Activated naive CD8-positive, alpha-beta T cell (primary cell): ENCODE data around the gene MAD1L1.
"Not testable (repeated sequence)": the region's sequence is repeated elsewhere in the genome, so short reads cannot be mapped to it uniquely, and the experiment has no call there.

Experiments
- H3K27ac Mint-ChIP-seq: one replicate; pipeline ENCODE4 v1.8.0; 2021; ENCODE audit warnings: mixed read lengths
- H3K27me3 Mint-ChIP-seq: one replicate; pipeline ENCODE4 v1.8.0; 2021; ENCODE audit warnings: mixed read lengths
- H3K36me3 Mint-ChIP-seq: one replicate; pipeline ENCODE4 v1.8.0; 2021; ENCODE audit warnings: mixed read lengths
- H3K4me1 Mint-ChIP-seq: one replicate; pipeline ENCODE4 v1.8.0; 2021; ENCODE audit warnings: low read depth, mixed read lengths
- H3K4me3 Mint-ChIP-seq: one replicate; pipeline ENCODE4 v1.8.0; 2021; ENCODE audit warnings: mild to moderate bottlenecking, mixed read lengths
- H3K9me3 Mint-ChIP-seq: one replicate; pipeline ENCODE4 v1.8.0; 2021; ENCODE audit warnings: low read depth, mixed read lengths

Gene MAD1L1

GRCh38 chr7:1841286-1842021 lies 391.3 kb downstream of the MAD1L1 start:
- H3K27me3 Mint-ChIP-seq, H3K9me3 Mint-ChIP-seq: not testable (repeated sequence)

GRCh38 chr7:1840744-1841143 lies 392.0 kb downstream of the MAD1L1 start:
- not testable (repeated sequence) for H3K4me1 Mint-ChIP-seq, H3K4me3 Mint-ChIP-seq, H3K27me3 Mint-ChIP-seq, H3K9me3 Mint-ChIP-seq, H3K27ac Mint-ChIP-seq
- peaks cover 17% of the 10 kb centered on the region for H3K36me3 Mint-ChIP-seq

More at GRCh38 chr7:1841286-1842021, 391.3 kb downstream of the MAD1L1 start:
- H3K36me3 Mint-ChIP-seq, result peaks cover 14% of the 10 kb centered on the region
- H3K27ac Mint-ChIP-seq, H3K4me1 Mint-ChIP-seq, H3K4me3 Mint-ChIP-seq: not testable (repeated sequence)

- no peaks in the 10 kb centered on the region for H3K4me1 Mint-ChIP-seq
- peaks cover 3% of the 10 kb centered on the region for H3K9me3 Mint-ChIP-seq
- peaks cover 22% of the 10 kb centered on the region for H3K36me3 Mint-ChIP-seq
- H3K4me3 Mint-ChIP-seq, result no peak overlapping the region
- no peaks in the 10 kb centered on the region for H3K27me3 Mint-ChIP-seq
- no peak overlapping the region for H3K27ac Mint-ChIP-seq
These were observed 393.0 kb downstream of the MAD1L1 start for GRCh38 chr7:1839701-1840100.

- not testable (repeated sequence) for H3K4me3 Mint-ChIP-seq, H3K4me1 Mint-ChIP-seq, H3K27me3 Mint-ChIP-seq, H3K27ac Mint-ChIP-seq, H3K9me3 Mint-ChIP-seq
- H3K36me3 Mint-ChIP-seq, result peaks cover 25% of the 10 kb centered on the region
These were observed 393.7 kb downstream of the MAD1L1 start for GRCh38 chr7:1838911-1839531.

GRCh38 chr7:1838544-1838872 lies 394.2 kb downstream of the MAD1L1 start:
- not testable (repeated sequence) for H3K27ac Mint-ChIP-seq, H3K27me3 Mint-ChIP-seq, H3K4me3 Mint-ChIP-seq, H3K9me3 Mint-ChIP-seq, H3K4me1 Mint-ChIP-seq
- H3K36me3 Mint-ChIP-seq, result peaks cover 27% of the 10 kb centered on the region

DNA sequence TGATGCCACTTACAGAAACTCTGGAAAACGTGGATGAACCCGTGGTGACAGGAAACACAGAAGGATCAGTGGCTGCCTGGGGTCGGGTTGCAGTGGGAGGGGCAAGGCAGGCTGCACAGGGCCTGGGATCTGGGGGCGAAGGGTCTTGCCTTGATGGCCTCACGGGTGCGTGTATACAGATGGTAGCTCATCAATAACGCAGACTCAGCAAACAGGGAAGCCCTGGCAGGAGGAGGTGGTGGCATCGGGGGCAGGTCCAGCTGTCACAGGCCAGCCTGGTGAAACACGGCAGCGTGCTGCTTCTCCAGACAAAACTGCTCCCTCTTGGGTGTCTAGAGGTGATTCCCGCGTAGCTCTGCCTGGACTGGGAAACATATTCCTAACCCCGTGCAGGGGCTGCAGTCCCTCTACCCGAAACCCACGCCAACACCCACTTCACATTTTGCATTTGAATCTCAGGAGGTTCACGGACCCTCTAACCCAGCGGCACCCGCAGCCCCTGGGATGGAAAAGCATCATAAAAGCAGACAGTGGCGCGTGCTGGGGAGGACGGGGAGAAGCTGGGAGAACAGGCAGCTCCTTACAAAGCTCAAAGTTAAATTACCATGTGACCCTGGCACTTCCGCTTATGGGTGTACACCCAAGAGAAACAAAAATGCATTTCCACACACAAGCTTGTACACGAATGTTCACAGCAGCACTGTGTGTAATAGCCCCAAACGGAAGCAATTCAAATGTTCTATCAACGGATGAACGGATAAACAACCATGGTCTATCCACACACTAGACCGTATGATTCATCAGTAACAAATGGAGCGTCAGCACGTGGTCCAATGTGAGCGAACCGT lies 394.8 kb downstream of the MAD1L1 start:
- H3K27ac Mint-ChIP-seq, H3K4me1 Mint-ChIP-seq, H3K27me3 Mint-ChIP-seq, H3K9me3 Mint-ChIP-seq, H3K4me3 Mint-ChIP-seq: not testable (repeated sequence)
- peaks cover 31% of the 10 kb centered on the region for H3K36me3 Mint-ChIP-seq

DNA sequence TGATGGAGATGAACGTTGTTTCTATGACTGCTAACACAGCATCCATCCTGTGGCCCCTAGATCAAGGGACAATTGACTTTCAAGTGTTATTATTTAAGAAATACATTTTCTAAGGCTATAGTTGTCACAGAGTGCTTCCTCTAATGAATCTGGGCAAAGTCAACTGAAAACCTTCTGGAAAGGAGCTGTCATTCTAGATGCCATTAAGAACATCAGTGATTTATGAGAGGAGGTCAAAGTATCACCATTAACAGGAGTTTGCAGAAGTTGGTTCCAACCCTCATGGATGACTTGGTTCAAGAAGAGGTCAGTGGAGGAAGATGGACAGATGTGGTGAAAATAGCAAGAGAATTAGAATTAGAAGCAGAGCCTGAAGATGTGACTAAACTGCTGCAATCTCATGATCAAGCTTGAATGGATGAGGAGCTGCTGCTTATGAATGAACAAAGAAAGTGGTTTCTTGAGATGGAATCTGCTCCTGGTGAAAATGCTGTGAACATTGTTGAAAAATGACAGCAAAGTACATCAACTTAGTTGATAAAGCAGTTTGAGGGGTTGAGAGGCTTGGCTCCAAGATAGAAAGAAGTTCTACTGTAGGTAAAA lies 400.7 kb downstream of the MAD1L1 start:
- Mint-ChIP-seq H3K4me1 (peaks cover 13% of the 10 kb centered on the region), H3K36me3 (peaks cover 32% of the 10 kb centered on the region)
- H3K9me3 Mint-ChIP-seq, H3K27ac Mint-ChIP-seq, H3K27me3 Mint-ChIP-seq, H3K4me3 Mint-ChIP-seq: not testable (repeated sequence)

DNA sequence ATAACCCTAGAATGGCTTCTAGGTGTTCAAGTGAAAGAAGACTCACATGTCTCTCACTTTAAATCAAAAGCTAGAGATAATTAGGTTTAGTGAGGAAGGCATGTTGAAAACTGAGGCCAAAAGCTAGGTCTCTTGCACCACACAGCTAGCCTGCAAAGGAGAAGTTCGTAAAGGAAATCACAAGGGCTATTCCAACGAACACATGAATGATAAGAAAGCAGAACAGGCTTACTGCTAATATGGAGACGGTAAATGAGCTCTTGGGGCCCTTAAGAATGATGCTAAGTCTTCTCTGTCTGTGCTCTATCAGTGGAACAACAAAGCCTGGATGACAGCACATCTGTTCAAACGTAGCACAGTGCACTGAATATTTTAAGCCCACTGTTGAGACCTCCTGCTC lies 401.3 kb downstream of the MAD1L1 start:
- not testable (repeated sequence) for H3K27me3 Mint-ChIP-seq, H3K27ac Mint-ChIP-seq, H3K9me3 Mint-ChIP-seq, H3K4me3 Mint-ChIP-seq
- Mint-ChIP-seq H3K36me3 (peaks cover 29% of the 10 kb centered on the region), H3K4me1 (peaks cover 13% of the 10 kb centered on the region)

GRCh38 chr7:1829668-1830067 lies 403.1 kb downstream of the MAD1L1 start:
- H3K27me3 Mint-ChIP-seq, H3K9me3 Mint-ChIP-seq, H3K4me3 Mint-ChIP-seq, H3K27ac Mint-ChIP-seq: not testable (repeated sequence)
- peaks cover 21% of the 10 kb centered on the region for H3K36me3 Mint-ChIP-seq
- peaks cover 16% of the 10 kb centered on the region for H3K4me1 Mint-ChIP-seq

GRCh38 chr7:1829111-1829510 lies 403.6 kb downstream of the MAD1L1 start:
- Mint-ChIP-seq H3K9me3 (no peaks in the 10 kb centered on the region), H3K36me3 (peaks cover 19% of the 10 kb centered on the region), H3K4me1 (peaks cover 18% of the 10 kb centered on the region), H3K27me3 (no peaks in the 10 kb centered on the region), H3K4me3 (no peak overlapping the region), H3K27ac (no peak overlapping the region)

- H3K27me3 Mint-ChIP-seq, result not testable (repeated sequence)
- H3K4me1 Mint-ChIP-seq, result peaks cover 19% of the 10 kb centered on the region
These were observed 404.6 kb downstream of the MAD1L1 start for GRCh38 chr7:1828170-1828569.

DNA sequence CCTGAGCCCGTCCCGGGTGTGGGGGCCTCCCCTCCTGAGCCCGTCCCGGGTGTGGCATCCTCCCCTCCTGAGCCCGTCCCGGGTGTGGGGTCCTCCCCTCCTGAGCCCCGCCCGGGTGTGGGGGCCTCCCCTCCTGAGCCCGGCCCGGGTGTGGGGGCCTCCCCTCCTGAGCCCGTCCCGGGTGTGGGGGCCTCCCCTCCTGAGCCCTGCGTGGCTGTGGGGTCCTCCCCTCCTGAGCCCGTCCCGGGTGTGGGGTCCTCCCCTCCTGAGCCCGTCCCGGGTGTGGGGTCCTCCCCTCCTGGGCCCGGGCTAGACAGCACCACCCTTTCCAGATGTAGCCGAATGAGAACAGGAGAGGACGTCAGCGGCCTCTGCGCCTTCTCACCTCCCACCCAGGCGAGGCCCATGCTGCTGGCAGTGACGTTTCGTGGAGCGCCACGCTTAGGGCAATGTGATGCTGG lies 405.2 kb downstream of the MAD1L1 start:
- Mint-ChIP-seq H3K36me3 (peaks cover 12% of the 10 kb centered on the region), H3K4me1 (peaks cover 21% of the 10 kb centered on the region)
- H3K27ac Mint-ChIP-seq, H3K27me3 Mint-ChIP-seq, H3K4me3 Mint-ChIP-seq, H3K9me3 Mint-ChIP-seq: not testable (repeated sequence)

More at GRCh38 chr7:1828170-1828569, 404.6 kb downstream of the MAD1L1 start:
- not testable (repeated sequence) for H3K4me3 Mint-ChIP-seq, H3K27ac Mint-ChIP-seq, H3K9me3 Mint-ChIP-seq
- peaks cover 13% of the 10 kb centered on the region for H3K36me3 Mint-ChIP-seq

DNA sequence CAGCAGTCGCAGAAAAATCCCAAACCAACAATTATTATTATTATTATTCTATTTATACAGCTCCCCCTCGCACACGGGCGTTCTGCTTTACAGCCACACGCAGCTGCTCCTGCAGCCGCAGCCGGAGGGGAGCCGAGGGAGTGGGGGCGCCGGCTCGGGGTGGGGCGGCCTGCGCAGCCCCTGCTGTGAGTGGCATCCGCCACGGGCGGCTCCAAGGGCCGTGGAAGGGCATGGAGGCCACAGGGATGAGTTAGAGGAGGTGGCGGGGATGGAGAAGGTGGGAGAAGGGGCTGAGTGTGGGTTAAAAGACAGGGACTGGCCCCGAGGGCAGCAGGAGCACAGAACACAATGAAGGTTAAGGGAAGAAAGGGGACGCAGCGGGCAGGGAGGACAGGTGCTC lies 405.8 kb downstream of the MAD1L1 start:
- H3K4me3 Mint-ChIP-seq, H3K27ac Mint-ChIP-seq, H3K9me3 Mint-ChIP-seq, H3K27me3 Mint-ChIP-seq: not testable (repeated sequence)
- H3K36me3 Mint-ChIP-seq, result peaks cover 11% of the 10 kb centered on the region
- peaks cover 19% of the 10 kb centered on the region for H3K4me1 Mint-ChIP-seq

DNA sequence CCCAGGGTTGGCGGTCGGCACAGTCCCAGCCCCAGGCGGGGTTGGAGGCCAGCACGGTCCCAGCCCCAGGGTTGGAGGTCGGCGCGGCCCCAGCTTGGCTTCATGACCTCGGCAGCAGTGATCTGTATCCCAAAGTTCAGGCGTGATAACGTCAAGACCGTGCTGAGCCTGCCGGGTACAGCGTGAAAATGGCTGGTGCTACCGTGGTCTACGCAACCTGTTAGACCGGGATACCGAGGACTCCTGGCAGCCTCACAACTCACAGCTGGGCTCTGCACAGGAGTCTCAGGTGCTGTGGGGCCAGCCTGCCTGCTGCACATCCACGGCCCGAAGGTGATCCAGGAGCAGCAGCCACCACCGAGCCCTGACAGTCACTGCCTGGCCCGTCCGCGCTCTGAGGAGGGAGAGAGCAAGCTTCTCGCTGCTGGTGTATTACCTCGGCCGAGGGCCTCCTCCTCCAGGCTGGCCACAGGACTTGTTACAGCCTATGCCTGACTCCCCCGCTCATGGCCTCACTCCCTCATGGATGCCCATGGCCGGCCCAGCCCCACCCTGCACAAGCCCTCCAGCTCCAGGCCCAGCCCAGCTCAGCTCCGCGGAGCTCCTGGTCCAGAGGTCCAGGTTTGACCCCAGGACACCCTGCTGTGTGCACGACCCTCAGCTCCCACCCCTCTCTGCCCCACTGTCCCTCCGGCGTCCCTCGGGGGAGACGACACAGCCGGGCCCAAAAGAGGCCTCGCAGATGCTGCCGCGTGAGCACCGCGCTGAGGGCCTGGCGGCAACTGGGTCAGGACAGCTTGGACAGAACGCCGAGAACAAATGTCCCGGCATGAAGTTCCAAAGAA lies 406.6 kb downstream of the MAD1L1 start:
- Mint-ChIP-seq H3K9me3 (no peaks in the 10 kb centered on the region), H3K27ac (no peak overlapping the region), H3K4me3 (no peak overlapping the region), H3K36me3 (peaks cover 8% of the 10 kb centered on the region), H3K27me3 (no peaks in the 10 kb centered on the region), H3K4me1 (peaks cover 20% of the 10 kb centered on the region)

- not testable (repeated sequence) for H3K9me3 Mint-ChIP-seq, H3K27me3 Mint-ChIP-seq, H3K4me3 Mint-ChIP-seq, H3K27ac Mint-ChIP-seq, H3K36me3 Mint-ChIP-seq
- peaks cover 20% of the 10 kb centered on the region for H3K4me1 Mint-ChIP-seq
These were observed 407.2 kb downstream of the MAD1L1 start for GRCh38 chr7:1825647-1825896.
